ENCODE data around the gene RASSF5.

Gene RASSF5

DNA sequence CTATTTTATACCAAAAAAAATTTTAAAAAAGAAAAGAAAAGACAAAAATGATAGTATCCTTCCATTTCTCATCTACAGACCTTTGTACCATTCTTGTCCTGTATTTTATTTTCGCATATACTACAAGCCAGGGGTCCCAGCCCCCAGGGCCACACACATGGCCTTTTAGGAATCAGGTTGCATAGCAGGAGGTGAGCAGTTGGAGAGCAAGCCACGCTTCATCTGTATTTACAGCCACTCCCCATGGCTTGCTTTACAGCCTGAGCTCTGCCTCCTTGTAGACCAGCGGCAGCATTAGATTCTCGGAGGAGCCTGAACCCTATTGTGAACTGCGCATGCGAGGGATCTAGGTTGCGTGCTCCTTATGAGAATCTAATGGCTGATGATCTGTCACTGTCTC lies 39.8 kb downstream of the RASSF5 start:
- Histone ChIP-seq H3K27me3 (ENCODE audit: insufficient read depth, insufficient read length) (no peaks in the 10 kb centered on the region), H3K4me1 (ENCODE audit: insufficient read depth, insufficient read length) (no peaks in the 10 kb centered on the region), H3K9me3 (ENCODE audit: insufficient read depth, low read length) (no peaks in the 10 kb centered on the region), H3K36me3 (ENCODE audit: insufficient read depth, insufficient read length, low read length) (no peaks in the 10 kb centered on the region), H3K4me3 (ENCODE audit: insufficient read length, low read depth) (no peak overlapping the region), H3K9ac (ENCODE audit: insufficient read length, low read depth) (no peak overlapping the region)
- DNase-seq (ENCODE audit: low read depth, low spot score), result no peak
- TF ChIP-seq SUZ12 (IDR thresholded peaks at IDR 0.05; ENCODE audit: extremely low read depth, insufficient read depth, insufficient read length), result no peak
- no peak for TF ChIP-seq ZNF274 (IDR thresholded peaks at IDR 0.05; ENCODE audit: low read depth, low read length)
- no peak for TF ChIP-seq YY1 (IDR thresholded peaks at IDR 0.05; ENCODE audit: insufficient read depth, insufficient read length)

DNA sequence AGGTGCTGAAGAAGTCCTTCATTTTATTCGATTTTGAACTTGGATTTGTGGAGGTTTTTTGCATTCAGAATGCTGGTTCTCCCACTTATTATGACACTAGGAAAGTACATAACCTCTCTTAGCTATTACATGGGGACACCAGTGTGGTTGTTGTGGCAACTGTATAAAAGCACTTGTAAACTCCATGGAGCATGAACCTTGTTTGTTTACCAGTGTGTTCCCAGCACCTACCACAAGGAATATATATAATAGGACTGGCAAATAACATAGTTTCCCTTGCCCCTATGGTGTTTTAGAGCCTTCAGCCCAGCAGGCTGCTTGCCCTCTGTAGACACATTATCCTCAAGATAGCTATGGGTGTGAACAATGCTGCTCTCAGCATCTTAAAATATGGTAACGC lies 43.1 kb downstream of the RASSF5 start:
- peaks cover 3% of the 10 kb centered on the region for H3K27me3 ChIP-seq (ENCODE audit: insufficient read depth, insufficient read length)
- H3K9ac ChIP-seq (ENCODE audit: insufficient read length, low read depth), result no peak overlapping the region
- H3K4me1 ChIP-seq (ENCODE audit: insufficient read depth, insufficient read length), result no peaks in the 10 kb centered on the region
- H3K4me3 ChIP-seq (ENCODE audit: insufficient read length, low read depth), result no peak overlapping the region
- no peaks in the 10 kb centered on the region for H3K36me3 ChIP-seq (ENCODE audit: insufficient read depth, insufficient read length, low read length)
- H3K9me3 ChIP-seq (ENCODE audit: insufficient read depth, low read length), result no peaks in the 10 kb centered on the region
- TF ChIP-seq YY1 (IDR thresholded peaks at IDR 0.05; ENCODE audit: insufficient read depth, insufficient read length) (no peak), SUZ12 (IDR thresholded peaks at IDR 0.05; ENCODE audit: extremely low read depth, insufficient read depth, insufficient read length) (no peak), ZNF274 (IDR thresholded peaks at IDR 0.05; ENCODE audit: low read depth, low read length) (no peak)
- DNase-seq (ENCODE audit: low read depth, low spot score), result no peak

DNA sequence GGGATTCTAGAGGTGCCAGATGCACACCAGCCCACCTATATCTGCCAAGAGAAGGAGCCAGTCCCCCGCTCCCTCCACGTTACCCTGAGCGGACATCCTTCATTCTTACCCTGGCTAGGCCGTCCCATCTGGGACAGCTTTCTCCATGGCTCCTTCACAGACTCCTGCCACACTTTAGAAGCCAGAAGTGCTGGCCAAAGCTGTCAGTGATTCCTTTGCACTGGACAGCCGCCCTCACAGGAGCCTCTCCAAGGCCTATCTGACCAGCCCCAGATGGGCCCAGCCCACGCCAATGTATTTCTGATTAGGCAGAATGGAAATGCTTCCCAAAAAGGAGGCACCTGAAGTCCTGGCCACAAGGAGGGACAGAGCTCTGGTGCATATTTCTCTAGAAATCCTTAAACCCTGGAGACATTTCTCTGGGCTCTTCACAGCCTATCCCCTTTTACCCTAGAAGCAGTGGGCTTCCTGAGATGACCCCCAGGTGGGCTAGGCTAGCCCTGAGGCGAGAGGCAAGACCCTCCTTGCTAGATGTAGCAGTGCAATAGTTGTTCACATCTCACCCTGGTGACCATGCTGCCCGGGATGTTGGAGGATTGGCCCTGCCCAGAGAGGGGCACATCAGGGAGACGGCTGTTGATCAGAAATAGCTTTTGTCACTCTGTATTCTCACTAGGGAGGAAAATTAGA lies 44.1 kb downstream of the RASSF5 start:
- no peak overlapping the region for H3K4me3 ChIP-seq (ENCODE audit: insufficient read length, low read depth)
- H3K9me3 ChIP-seq (ENCODE audit: insufficient read depth, low read length), result no peaks in the 10 kb centered on the region
- peaks cover 1% of the 10 kb centered on the region for H3K4me1 ChIP-seq (ENCODE audit: insufficient read depth, insufficient read length)
- H3K36me3 ChIP-seq (ENCODE audit: insufficient read depth, insufficient read length, low read length), result no peaks in the 10 kb centered on the region
- TF ChIP-seq YY1 (IDR thresholded peaks at IDR 0.05; ENCODE audit: insufficient read depth, insufficient read length) (no peak), SUZ12 (IDR thresholded peaks at IDR 0.05; ENCODE audit: extremely low read depth, insufficient read depth, insufficient read length) (no peak), ZNF274 (IDR thresholded peaks at IDR 0.05; ENCODE audit: low read depth, low read length) (no peak)
- no peak overlapping the region for H3K9ac ChIP-seq (ENCODE audit: insufficient read length, low read depth)
- DNase-seq (ENCODE audit: low read depth, low spot score), result no peak
- peaks cover 9% of the 10 kb centered on the region for H3K27me3 ChIP-seq (ENCODE audit: insufficient read depth, insufficient read length)

DNA sequence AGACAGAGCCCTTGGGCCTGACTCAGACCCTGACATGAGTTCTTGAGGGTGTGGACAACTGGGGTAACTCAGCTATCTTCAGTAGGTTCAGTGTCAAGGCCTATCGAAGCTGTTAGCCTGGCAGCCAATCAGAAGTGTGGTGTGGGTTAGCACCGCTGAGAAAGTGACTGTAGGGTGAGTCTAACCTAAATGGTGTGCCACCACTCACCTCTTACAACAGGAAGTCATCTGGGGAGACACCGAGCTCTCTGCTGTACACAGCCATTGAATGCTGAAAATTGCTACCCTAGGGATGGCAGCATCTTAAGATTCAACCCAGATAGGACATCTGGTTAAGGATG lies 44.6 kb downstream of the RASSF5 start:
- no peaks in the 10 kb centered on the region for H3K9me3 ChIP-seq (ENCODE audit: insufficient read depth, low read length)
- DNase-seq (ENCODE audit: low read depth, low spot score), result no peak

DNA sequence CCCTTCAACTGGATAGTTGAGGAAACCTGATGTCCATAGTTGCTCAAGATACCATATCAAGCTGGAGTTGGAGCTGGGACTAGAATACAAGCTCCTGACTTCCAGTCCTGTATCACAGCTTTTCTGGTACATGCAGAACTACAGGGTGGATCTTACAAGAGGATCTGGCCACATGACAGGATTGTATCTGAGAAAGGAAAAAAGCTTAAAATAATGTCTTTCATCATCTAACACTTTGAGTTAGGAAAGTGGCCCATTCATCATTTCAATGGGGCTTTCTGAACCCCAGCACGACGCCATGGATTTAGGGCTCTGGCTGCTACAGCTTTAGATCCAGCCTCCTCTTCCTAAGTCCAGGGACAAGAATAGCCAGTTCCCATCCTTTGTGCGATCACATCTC lies 46.9 kb downstream of the RASSF5 start:
- Histone ChIP-seq H3K9me3 (ENCODE audit: insufficient read depth, low read length) (no peaks in the 10 kb centered on the region), H3K9ac (ENCODE audit: insufficient read length, low read depth) (no peak overlapping the region), H3K4me1 (ENCODE audit: insufficient read depth, insufficient read length) (peaks cover 3% of the 10 kb centered on the region), H3K36me3 (ENCODE audit: insufficient read depth, insufficient read length, low read length) (no peaks in the 10 kb centered on the region), H3K27me3 (ENCODE audit: insufficient read depth, insufficient read length) (peaks cover 28% of the 10 kb centered on the region), H3K4me3 (ENCODE audit: insufficient read length, low read depth) (no peak overlapping the region)
- no peak for DNase-seq (ENCODE audit: low read depth, low spot score)
- no peak for TF ChIP-seq ZNF274 (IDR thresholded peaks at IDR 0.05; ENCODE audit: low read depth, low read length)
- no peak for TF ChIP-seq SUZ12 (IDR thresholded peaks at IDR 0.05; ENCODE audit: extremely low read depth, insufficient read depth, insufficient read length)
- TF ChIP-seq YY1 (IDR thresholded peaks at IDR 0.05; ENCODE audit: insufficient read depth, insufficient read length), result no peak

More for the DNA sequence above, 44.6 kb downstream of the RASSF5 start:
- Histone ChIP-seq H3K27me3 (ENCODE audit: insufficient read depth, insufficient read length) (peaks cover 10% of the 10 kb centered on the region), H3K9ac (ENCODE audit: insufficient read length, low read depth) (no peak overlapping the region), H3K4me1 (ENCODE audit: insufficient read depth, insufficient read length) (peaks cover 2% of the 10 kb centered on the region), H3K4me3 (ENCODE audit: insufficient read length, low read depth) (no peak overlapping the region), H3K36me3 (ENCODE audit: insufficient read depth, insufficient read length, low read length) (no peaks in the 10 kb centered on the region)
- TF ChIP-seq SUZ12 (IDR thresholded peaks at IDR 0.05; ENCODE audit: extremely low read depth, insufficient read depth, insufficient read length) (no peak), ZNF274 (IDR thresholded peaks at IDR 0.05; ENCODE audit: low read depth, low read length) (no peak), YY1 (IDR thresholded peaks at IDR 0.05; ENCODE audit: insufficient read depth, insufficient read length) (no peak)

DNA sequence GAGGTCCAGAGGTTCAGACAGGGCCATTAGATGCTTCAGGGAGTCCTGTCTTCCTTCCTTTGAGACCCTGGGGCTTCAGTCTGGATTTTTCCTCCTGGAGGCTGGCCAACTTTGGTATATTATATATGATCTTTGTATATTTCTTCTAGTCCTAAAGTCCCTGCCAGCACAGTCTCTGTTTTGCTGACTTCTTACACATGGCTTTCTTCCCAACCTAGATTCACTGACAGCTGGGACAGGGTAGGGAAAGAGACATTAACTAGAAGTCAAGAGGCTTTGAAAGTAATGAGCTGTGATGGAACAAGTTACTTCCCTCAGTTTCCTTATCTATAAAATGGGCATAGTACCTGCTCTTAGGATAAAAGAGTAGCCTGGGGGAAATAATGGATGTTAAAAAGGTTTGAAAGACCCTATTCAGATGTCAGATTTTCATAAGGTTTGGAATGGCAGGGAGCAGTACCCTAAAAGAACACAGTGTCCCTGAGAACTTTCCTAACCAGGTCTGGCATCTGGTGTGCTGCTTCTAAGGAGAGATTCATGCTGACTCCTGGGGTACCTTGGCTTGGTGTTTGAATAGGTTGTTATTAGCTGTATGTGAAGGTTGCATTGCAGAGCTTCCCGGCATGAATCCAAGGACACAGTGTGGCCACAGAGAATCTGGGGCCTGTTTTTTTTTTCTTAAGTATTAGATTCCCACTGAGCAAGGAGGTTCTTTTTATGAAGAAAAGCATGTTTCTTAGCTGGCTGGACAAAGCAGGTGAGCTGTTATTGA lies 47.6 kb downstream of the RASSF5 start:
- TF ChIP-seq SUZ12 (IDR thresholded peaks at IDR 0.05; ENCODE audit: extremely low read depth, insufficient read depth, insufficient read length) (no peak), ZNF274 (IDR thresholded peaks at IDR 0.05; ENCODE audit: low read depth, low read length) (no peak), YY1 (IDR thresholded peaks at IDR 0.05; ENCODE audit: insufficient read depth, insufficient read length) (no peak)
- H3K4me3 ChIP-seq (ENCODE audit: insufficient read length, low read depth), result no peak overlapping the region
- no peaks in the 10 kb centered on the region for H3K36me3 ChIP-seq (ENCODE audit: insufficient read depth, insufficient read length, low read length)
- DNase-seq (ENCODE audit: low read depth, low spot score), result no peak
- H3K4me1 ChIP-seq (ENCODE audit: insufficient read depth, insufficient read length), result peaks cover 4% of the 10 kb centered on the region
- H3K9ac ChIP-seq (ENCODE audit: insufficient read length, low read depth), result no peak overlapping the region
- H3K9me3 ChIP-seq (ENCODE audit: insufficient read depth, low read length), result no peaks in the 10 kb centered on the region
- H3K27me3 ChIP-seq (ENCODE audit: insufficient read depth, insufficient read length), result peaks cover 28% of the 10 kb centered on the region

DNA sequence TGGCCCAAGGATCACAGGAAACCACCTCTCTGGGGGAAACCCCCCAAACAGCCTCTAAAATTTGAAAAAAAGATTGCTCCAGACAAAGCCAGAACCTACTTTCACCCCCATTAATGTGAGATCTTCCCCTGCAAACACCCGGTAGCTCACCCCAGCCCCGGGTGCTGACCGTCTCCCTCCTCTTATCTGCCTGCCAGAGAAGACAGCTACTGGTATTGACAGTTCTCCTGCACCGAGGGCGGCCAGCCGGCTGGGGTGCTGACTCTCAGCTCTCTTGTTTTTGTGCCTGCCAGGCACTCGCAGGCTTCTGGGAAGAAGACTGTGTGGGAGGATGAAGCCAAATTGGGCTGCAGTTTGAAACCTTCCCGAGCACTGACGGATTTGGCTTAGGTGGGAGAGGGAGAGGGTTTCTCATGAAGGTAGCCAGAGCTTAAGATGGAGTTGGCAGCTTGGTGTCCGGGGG lies 48.2 kb downstream of the RASSF5 start:
- TF ChIP-seq ZNF274 (IDR thresholded peaks at IDR 0.05; ENCODE audit: low read depth, low read length) (no peak), SUZ12 (IDR thresholded peaks at IDR 0.05; ENCODE audit: extremely low read depth, insufficient read depth, insufficient read length) (no peak), YY1 (IDR thresholded peaks at IDR 0.05; ENCODE audit: insufficient read depth, insufficient read length) (no peak)
- H3K9ac ChIP-seq (ENCODE audit: insufficient read length, low read depth), result no peak overlapping the region
- H3K4me3 ChIP-seq (ENCODE audit: insufficient read length, low read depth), result no peak overlapping the region
- peaks cover 7% of the 10 kb centered on the region for H3K4me1 ChIP-seq (ENCODE audit: insufficient read depth, insufficient read length)
- H3K27me3 ChIP-seq (ENCODE audit: insufficient read depth, insufficient read length), result peaks cover 28% of the 10 kb centered on the region
- no peaks in the 10 kb centered on the region for H3K9me3 ChIP-seq (ENCODE audit: insufficient read depth, low read length)
- DNase-seq (ENCODE audit: low read depth, low spot score), result no peak
- no peaks in the 10 kb centered on the region for H3K36me3 ChIP-seq (ENCODE audit: insufficient read depth, insufficient read length, low read length)
